ENCODE results near the gene MYL6B. TPM values are rescaled to one million over a fixed set of nuclear protein-coding genes. Genes with fewer than 3 reads are reported as not detected.

MYL6B gene
- total and polyA plus RNA-seq, 2 donors (not counting 3 experiments of a cell fraction or from before 2014, with no cell fraction given): 135 to 185 TPM

DNA sequence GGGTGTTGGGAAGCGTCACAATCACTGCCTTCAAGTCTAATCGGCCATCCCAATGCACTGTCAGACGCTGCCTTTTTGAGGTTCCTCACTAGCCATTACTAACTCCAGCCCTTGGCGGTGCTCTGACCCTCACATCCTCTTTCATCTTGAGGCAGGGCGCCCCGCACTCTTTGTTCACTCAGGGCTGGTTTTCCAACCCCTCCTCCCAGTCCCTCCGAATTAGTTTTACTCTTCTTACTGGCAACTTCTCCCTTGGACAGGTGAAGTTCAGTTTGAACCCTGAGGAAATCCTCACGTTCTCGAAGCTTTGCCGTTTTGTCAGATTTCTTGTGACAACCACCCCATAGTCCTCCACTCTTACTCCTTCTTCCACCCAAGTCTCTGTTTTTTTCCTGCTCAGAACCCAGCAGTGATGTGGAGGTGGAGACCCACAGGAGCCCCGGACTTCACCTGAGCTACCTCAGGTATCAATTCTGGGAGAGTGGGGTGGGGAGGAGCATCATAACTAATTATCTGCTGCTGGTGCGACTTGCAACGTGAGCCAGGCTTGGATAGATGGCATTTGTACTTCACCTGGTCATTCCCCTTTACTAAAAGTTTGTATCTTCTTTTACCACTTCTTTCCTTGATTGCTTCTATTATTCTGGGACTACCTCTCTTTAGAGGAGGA, 33.6 kb upstream of the MYL6B start:
- H4K20me1 ChIP-seq (replicated peaks; ENCODE audit: control insufficient read depth, extremely low read depth, insufficient read depth, low read length): no peaks in the 10 kb centered on the region
- intact Hi-C loops (cut with micrococcal nuclease): loop anchor here (1.0 kb wide), 9 partner anchors 7 to 377 kb away; partner anchors contain the start of genes ANKRD52, CS, NABP2 and SMARCC2
- ChIA-PET CTCF (interaction anchor here (0.8 to 11.9 kb wide), 16 partner anchors 9 to 380 kb away, joined by 3 to 236 read pairs (median 4); partner anchors contain the start of genes ANKRD52, ESYT1, PA2G4 and RNF41), POLR2A (interaction anchor here (0.9 to 4.0 kb wide), 10 partner anchors 9 to 103 kb away, joined by 3 to 37 read pairs (median 8); partner anchors contain the start of genes ESYT1, MYL6, PA2G4 and RNF41)
- H2AFZ ChIP-seq (ENCODE audit: low read depth, low read length): no peak overlapping the region
- no peaks in the 10 kb centered on the region for H3K9me1 ChIP-seq (replicated peaks; ENCODE audit: control insufficient read depth, extremely low read depth, insufficient read depth, low read length)
- H3K36me3 ChIP-seq (ENCODE audit: control insufficient read depth in 2 of 2, extremely low read depth in 1 of 2, insufficient read depth in 2 of 2, low read length in 2 of 2): peaks cover 0 to 13% of the 10 kb centered on the region in 2 experiments
- H3K27me3 ChIP-seq (ENCODE audit: control insufficient read depth in 2 of 2, insufficient read depth in 2 of 2, low read length in 2 of 2): no peaks in the 10 kb centered on the region
- FAIRE-seq: no peak
- H3K27ac ChIP-seq (ENCODE audit: insufficient read depth, low read depth, low read length): peak overlapping the region; percentile 47
- peak overlapping the region; percentile 71 for H3K9ac ChIP-seq (replicated peaks; ENCODE audit: extremely low read depth, insufficient read depth, low read length)
- dilution Hi-C loops (cut with MboI; ENCODE audit: extremely low pct_ligation_motif_present, low sequenced_read_pairs): no loop called here
- BruUV-seq (replicated peaks): no TSS peak
- H3K4me3 ChIP-seq (replicated peaks in 1 of 3; ENCODE audit: insufficient read depth in 1 of 3, low read depth in 1 of 3, low read length in 3 of 3): peak overlapping the region; percentile 10 to 60 (median 52)
- DNase-seq (ENCODE audit: low read depth, low spot score): no peak
- peak overlapping the region; percentile 71 for H3K4me2 ChIP-seq (ENCODE audit: insufficient read depth, low read length)
- H3K9me3 ChIP-seq (replicated peaks; ENCODE audit: control insufficient read depth, insufficient read depth, low read length): no peaks in the 10 kb centered on the region
- H3K4me1 ChIP-seq (ENCODE audit: control insufficient read depth, extremely low read depth, insufficient read depth, low read length): peaks cover 24% of the 10 kb centered on the region
- TF ChIP-seq, protein P1, sequence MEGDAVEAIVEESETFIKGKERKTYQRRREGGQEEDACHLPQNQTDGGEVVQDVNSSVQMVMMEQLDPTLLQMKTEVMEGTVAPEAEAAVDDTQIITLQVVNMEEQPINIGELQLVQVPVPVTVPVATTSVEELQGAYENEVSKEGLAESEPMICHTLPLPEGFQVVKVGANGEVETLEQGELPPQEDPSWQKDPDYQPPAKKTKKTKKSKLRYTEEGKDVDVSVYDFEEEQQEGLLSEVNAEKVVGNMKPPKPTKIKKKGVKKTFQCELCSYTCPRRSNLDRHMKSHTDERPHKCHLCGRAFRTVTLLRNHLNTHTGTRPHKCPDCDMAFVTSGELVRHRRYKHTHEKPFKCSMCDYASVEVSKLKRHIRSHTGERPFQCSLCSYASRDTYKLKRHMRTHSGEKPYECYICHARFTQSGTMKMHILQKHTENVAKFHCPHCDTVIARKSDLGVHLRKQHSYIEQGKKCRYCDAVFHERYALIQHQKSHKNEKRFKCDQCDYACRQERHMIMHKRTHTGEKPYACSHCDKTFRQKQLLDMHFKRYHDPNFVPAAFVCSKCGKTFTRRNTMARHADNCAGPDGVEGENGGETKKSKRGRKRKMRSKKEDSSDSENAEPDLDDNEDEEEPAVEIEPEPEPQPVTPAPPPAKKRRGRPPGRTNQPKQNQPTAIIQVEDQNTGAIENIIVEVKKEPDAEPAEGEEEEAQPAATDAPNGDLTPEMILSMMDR (IDR thresholded peaks at IDR 0.05; ENCODE audit: extremely low read depth in 1 of 2, insufficient read depth in 1 of 2, low read depth in 1 of 2, low read length in 2 of 2): no peak
- no peak for TF ChIP-seq EZH2 (IDR thresholded peaks at IDR 0.05; ENCODE audit: borderline replicate concordance, low read depth, low read length, severe bottlenecking)
- TF ChIP-seq MYC (IDR thresholded peaks at IDR 0.05; ENCODE audit: low read depth, low read length): no peak
- TF ChIP-seq GATA2 (IDR thresholded peaks at IDR 0.05; ENCODE audit: insufficient read depth, insufficient read length, low read depth, low read length): no peak
- no peak for TF ChIP-seq FOS (IDR thresholded peaks at IDR 0.05; ENCODE audit: borderline replicate concordance, insufficient read depth, low read length)
- TF ChIP-seq POLR2AphosphoS5 (IDR thresholded peaks at IDR 0.05; ENCODE audit: insufficient read depth, low read depth, low read length): no peak
- no peak for TF ChIP-seq POLR2A (IDR thresholded peaks at IDR 0.05; ENCODE audit: low read depth, low read length)
- TF ChIP-seq, protein P2, sequence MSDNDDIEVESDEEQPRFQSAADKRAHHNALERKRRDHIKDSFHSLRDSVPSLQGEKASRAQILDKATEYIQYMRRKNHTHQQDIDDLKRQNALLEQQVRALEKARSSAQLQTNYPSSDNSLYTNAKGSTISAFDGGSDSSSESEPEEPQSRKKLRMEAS (IDR thresholded peaks at IDR 0.05; ENCODE audit: insufficient read depth, insufficient read length): no peak
- no peak for TF ChIP-seq JUN (IDR thresholded peaks at IDR 0.05; ENCODE audit: borderline replicate concordance, insufficient read depth, insufficient read length, low read depth)
- H3K79me2 ChIP-seq (ENCODE audit: control insufficient read depth, insufficient read depth, low read length): peaks cover 24% of the 10 kb centered on the region
